ENCODE data around the gene F13B.
"Not testable (repeated sequence)": the region's sequence is repeated elsewhere in the genome, so short reads cannot be mapped to it uniquely, and the experiment has no call there.

Gene F13B

DNA sequence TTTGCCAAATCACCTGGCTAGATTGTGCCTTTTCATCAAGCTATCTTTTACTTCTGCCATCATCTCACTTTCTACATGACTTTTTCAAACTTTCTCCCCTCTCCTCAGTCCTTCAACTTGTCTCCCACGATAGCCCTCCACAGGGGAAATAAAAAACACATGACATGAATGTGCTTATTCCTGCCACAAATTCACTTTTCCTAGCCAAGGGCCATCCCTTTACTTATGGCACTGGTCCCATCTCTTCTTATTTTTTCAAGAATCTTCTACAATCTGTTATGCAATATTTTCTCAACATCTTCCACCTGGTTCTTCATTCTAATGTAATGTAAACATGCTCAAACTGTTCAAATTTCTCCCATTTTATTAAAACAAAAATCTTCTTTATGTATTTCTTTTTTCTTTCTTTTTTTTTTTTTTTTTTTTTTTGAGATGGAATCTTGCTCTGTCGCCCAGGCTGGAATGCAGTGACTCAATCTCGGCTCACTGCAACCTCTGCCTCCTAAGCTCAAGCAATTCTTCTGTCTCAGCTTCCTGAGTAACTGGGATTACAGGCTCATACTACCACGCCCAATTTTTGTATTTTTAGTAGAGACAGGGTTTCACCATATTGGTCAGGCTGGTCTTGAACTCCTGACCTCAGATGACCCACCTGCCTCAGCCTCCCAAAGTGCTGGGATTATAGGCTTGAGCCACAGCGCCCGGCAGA, 32.3 kb downstream of the F13B start:
- not testable (repeated sequence) for H3K9me3 ChIP-seq (ENCODE audit: low read length); H3K36me3 ChIP-seq (ENCODE audit: insufficient read depth, low read length); H3K4me3 ChIP-seq (ENCODE audit: low read length); H3K27me3 ChIP-seq (ENCODE audit: insufficient read depth, low read length); H2AFZ ChIP-seq (ENCODE audit: low read depth, low read length); H3K4me1 ChIP-seq (ENCODE audit: insufficient read depth, low read length)

DNA sequence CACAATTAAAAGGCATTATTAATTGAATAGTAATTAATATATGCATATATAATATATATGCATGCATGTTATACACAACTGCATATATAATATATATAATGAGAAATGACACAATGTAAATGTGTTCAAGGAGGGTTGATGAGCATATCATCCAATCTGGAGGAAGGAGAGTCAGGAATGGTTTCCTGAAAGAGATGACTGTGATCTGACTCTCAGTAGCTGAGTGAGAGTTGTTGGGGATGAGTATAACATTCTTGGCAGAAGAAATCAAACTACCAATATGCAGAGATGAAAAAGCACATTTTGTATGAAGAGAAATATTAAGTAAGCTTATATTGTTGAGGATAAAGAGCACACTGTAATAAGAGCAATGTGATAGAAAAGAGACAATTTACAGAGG, 37.3 kb downstream of the F13B start:
- no peaks in the 10 kb centered on the region for H3K36me3 ChIP-seq (ENCODE audit: insufficient read depth, low read length)
- H3K27me3 ChIP-seq (ENCODE audit: insufficient read depth, low read length), result no peaks in the 10 kb centered on the region
- no peaks in the 10 kb centered on the region for H3K4me1 ChIP-seq (ENCODE audit: insufficient read depth, low read length)
- no peak overlapping the region for H3K4me3 ChIP-seq (ENCODE audit: low read length)
- no peaks in the 10 kb centered on the region for H3K9me3 ChIP-seq (ENCODE audit: low read length)
- no peak overlapping the region for H2AFZ ChIP-seq (ENCODE audit: low read depth, low read length)

DNA sequence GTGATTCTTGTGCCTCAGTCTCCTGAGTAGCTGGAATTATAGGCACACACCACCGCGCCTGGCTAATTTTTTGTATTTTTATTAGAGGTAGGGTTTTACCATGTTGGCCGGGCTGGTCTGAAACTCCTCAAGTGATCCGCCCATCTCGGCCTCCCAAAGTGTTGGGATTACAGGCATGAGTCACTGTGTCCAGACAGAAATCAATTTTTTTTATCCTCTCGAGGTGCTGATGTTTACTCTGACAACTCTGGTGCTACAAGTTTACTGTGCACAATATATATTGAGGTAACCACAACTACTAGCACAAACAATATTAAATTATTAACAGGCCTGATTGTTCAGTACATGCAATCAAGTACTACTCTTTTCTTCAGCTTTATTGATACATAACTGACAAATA, 39.7 kb downstream of the F13B start:
- Histone ChIP-seq H3K4me3 (ENCODE audit: low read length) (no peak overlapping the region), H3K4me1 (ENCODE audit: insufficient read depth, low read length) (no peaks in the 10 kb centered on the region), H2AFZ (ENCODE audit: low read depth, low read length) (no peak overlapping the region), H3K27me3 (ENCODE audit: insufficient read depth, low read length) (no peaks in the 10 kb centered on the region), H3K9me3 (ENCODE audit: low read length) (no peaks in the 10 kb centered on the region), H3K36me3 (ENCODE audit: insufficient read depth, low read length) (no peaks in the 10 kb centered on the region)

DNA sequence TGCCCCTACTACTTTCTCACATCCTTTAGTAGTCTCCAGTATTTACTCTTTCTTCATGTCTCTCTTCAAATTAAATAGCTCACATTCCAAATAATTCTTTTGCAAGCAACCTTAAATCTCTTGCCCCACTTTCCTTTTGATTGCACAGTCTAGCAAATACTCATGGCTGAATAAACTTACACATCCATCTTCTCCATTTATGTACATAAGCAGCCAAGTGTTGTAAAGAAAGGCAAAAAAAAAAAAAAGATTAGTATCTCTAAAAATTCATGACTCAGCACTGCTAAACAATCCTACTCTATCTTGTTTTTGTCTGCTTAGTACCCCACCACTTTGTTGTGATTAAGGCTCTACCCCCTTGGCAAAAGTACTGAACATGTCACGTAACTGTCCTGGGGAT, 42.6 kb downstream of the F13B start:
- Histone ChIP-seq H3K4me3 (ENCODE audit: low read length) (no peak overlapping the region), H3K9me3 (ENCODE audit: low read length) (no peaks in the 10 kb centered on the region), H3K36me3 (ENCODE audit: insufficient read depth, low read length) (no peaks in the 10 kb centered on the region), H3K4me1 (ENCODE audit: insufficient read depth, low read length) (no peaks in the 10 kb centered on the region), H3K27me3 (ENCODE audit: insufficient read depth, low read length) (no peaks in the 10 kb centered on the region), H2AFZ (ENCODE audit: low read depth, low read length) (no peak overlapping the region)

DNA sequence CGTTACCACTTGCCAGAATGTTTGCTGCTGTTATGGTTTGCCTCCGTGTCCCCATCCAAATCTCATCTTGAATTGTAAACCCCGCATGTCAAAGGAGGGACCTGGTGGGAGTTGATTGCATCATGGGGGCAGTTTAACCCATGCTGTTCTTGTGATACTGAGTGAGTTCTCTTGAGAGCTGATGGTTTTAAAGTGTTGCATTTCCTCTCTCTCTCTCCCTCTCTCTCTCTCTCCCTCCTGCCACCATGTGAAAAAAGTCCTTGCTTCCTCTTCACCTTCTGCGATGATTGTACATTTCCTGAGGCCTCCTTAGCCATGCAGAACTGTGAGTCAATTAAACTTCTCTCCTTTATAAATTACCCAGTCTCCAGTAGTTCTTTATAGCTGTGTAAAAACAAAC, 45.3 kb downstream of the F13B start:
- no peak overlapping the region for H2AFZ ChIP-seq (ENCODE audit: low read depth, low read length)
- no peak overlapping the region for H3K4me3 ChIP-seq (ENCODE audit: low read length)
- no peaks in the 10 kb centered on the region for H3K36me3 ChIP-seq (ENCODE audit: insufficient read depth, low read length)
- no peaks in the 10 kb centered on the region for H3K9me3 ChIP-seq (ENCODE audit: low read length)
- H3K4me1 ChIP-seq (ENCODE audit: insufficient read depth, low read length), result no peaks in the 10 kb centered on the region
- no peaks in the 10 kb centered on the region for H3K27me3 ChIP-seq (ENCODE audit: insufficient read depth, low read length)

DNA sequence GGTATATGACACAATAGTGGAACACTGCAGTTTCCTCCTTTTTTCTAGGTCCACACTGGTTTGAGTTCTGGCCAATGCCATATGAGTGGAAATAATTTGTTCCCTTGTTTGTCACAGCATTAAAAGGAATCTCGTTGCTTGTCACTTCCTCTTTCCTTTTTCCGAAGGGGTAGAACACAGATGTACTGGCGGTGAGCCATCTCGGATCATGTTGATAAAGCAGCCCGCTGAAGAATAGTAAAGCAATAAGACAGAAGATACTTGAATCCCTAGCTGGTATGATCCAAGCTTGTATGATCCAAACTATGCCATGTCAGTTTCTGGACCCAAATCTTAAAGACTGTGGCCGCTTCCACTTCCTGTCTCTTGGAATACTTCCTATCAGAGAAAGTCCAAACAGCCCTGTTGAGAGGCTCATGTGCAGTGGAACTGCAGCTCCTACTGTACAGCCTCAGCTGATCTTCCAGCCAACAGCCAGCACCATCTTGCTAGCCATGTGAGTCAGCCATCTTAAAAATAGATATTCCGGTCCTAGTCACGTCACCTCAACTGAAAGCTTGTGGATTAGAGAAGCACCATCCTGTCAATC, 49.4 kb downstream of the F13B start:
- no peaks in the 10 kb centered on the region for H3K36me3 ChIP-seq (ENCODE audit: insufficient read depth, low read length)
- no peaks in the 10 kb centered on the region for H3K9me3 ChIP-seq (ENCODE audit: low read length)
- no peak overlapping the region for H2AFZ ChIP-seq (ENCODE audit: low read depth, low read length)
- H3K4me3 ChIP-seq (ENCODE audit: low read length), result no peak overlapping the region
- H3K4me1 ChIP-seq (ENCODE audit: insufficient read depth, low read length), result no peaks in the 10 kb centered on the region
- no peaks in the 10 kb centered on the region for H3K27me3 ChIP-seq (ENCODE audit: insufficient read depth, low read length)

DNA sequence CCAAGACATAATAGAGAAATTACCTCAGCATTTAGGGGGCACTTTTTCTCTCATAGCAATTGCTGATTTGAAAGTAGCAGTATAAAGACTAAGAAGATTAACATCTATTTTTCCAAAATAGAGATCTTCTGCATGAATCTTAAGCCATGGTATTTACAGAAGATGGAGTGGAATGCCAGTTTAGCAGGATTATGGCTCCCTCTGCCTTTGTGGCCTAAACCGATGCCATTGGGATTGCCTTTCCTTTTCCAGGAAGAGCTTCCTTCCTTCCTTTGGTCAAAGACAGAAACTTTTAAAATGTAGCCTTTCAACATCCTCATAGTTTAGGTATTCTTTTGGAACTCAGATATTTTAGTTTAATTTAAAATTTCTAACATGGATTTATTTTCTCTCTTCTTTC, 50.3 kb downstream of the F13B start:
- Histone ChIP-seq H3K36me3 (ENCODE audit: insufficient read depth, low read length) (no peaks in the 10 kb centered on the region), H3K9me3 (ENCODE audit: low read length) (no peaks in the 10 kb centered on the region), H3K4me1 (ENCODE audit: insufficient read depth, low read length) (no peaks in the 10 kb centered on the region), H3K27me3 (ENCODE audit: insufficient read depth, low read length) (no peaks in the 10 kb centered on the region), H3K4me3 (ENCODE audit: low read length) (no peak overlapping the region), H2AFZ (ENCODE audit: low read depth, low read length) (no peak overlapping the region)

DNA sequence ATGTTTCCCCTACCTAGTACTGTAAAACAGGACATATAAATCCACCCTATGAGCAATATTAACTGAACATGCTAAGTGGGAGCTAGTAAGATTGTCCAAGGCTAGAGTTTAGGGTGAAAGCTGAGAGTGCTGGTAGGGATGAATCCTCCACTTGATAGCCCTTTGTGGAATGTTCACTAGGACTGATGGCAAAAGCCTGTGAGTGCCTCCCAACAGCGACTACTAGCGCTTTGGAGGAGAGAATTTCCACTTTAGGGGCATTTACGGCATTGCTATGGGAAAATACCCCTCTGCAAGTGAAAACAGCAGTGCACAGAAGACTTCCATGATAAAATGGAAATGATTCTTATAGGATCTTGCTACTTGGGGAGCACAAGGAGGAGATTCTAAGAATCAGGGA, 53.8 kb downstream of the F13B start:
- Histone ChIP-seq H3K9me3 (ENCODE audit: low read length) (no peaks in the 10 kb centered on the region), H3K4me3 (ENCODE audit: low read length) (no peak overlapping the region), H3K36me3 (ENCODE audit: insufficient read depth, low read length) (no peaks in the 10 kb centered on the region), H2AFZ (ENCODE audit: low read depth, low read length) (no peak overlapping the region), H3K4me1 (ENCODE audit: insufficient read depth, low read length) (no peaks in the 10 kb centered on the region), H3K27me3 (ENCODE audit: insufficient read depth, low read length) (no peaks in the 10 kb centered on the region)

DNA sequence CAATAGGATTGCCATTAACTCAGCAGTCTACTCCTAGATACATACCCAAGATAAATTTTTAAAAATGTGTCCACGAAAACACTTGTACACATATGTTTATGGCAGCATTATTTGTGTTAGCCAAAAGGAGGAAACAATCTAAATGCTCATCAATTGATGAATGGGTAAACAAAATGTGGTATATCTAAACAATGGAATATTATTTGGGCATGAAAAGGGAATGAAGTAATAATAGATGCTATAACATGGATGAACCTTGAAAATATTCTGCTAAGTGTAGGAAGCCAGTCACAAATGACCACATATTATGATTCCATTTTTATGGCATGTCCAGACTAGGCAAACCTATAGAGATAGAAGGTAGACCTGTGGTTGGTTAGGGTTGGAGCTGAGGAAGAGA, 55.4 kb downstream of the F13B start:
- no peak overlapping the region for H3K4me3 ChIP-seq (ENCODE audit: low read length)
- H3K4me1 ChIP-seq (ENCODE audit: insufficient read depth, low read length), result no peaks in the 10 kb centered on the region

DNA sequence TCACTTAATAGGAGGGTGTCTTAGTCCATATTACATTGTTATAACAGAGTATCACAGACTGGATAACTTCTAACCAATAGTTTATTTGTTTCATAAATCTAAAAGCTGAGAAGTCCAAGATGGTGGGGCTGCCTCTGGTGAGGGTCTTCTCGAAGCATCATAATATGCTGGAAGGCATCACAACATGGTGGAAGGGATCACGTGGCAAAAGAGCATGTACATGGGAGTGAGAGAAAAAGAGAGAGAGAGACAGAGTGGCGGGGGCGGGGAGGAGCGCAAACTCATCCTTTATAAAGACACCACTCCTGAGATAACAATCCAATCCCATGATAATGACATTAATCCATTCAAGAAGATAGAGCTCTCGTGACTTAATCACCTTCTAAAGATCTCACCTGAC, 58.2 kb downstream of the F13B start:
- no peak overlapping the region for H2AFZ ChIP-seq (ENCODE audit: low read depth, low read length)
- H3K27me3 ChIP-seq (ENCODE audit: insufficient read depth, low read length), result no peaks in the 10 kb centered on the region
- H3K4me3 ChIP-seq (ENCODE audit: low read length), result no peak overlapping the region
- H3K9me3 ChIP-seq (ENCODE audit: low read length), result no peaks in the 10 kb centered on the region
- H3K36me3 ChIP-seq (ENCODE audit: insufficient read depth, low read length), result no peaks in the 10 kb centered on the region
- no peaks in the 10 kb centered on the region for H3K4me1 ChIP-seq (ENCODE audit: insufficient read depth, low read length)

More for the DNA sequence above, 55.4 kb downstream of the F13B start:
- Histone ChIP-seq H3K36me3 (ENCODE audit: insufficient read depth, low read length) (no peaks in the 10 kb centered on the region), H2AFZ (ENCODE audit: low read depth, low read length) (no peak overlapping the region), H3K27me3 (ENCODE audit: insufficient read depth, low read length) (no peaks in the 10 kb centered on the region), H3K9me3 (ENCODE audit: low read length) (no peaks in the 10 kb centered on the region)

DNA sequence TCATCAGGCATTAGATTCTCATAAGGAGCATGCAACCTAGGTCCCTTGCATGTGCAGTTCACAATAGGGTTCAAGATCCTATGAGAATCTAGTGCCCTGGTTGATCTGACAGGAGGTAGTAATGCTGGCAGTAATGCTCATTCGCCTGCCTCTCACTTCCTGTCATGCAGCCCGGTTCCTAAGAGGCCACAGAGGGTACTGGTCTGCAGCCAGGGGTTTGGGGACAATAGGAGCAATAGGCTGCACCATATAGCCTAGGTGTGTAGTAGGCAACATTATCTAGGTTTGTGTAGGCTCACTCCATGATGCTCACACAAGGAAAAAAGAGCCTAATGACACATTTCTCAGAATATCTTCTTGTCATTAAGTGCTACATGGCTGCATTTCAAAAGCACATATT, 63.9 kb downstream of the F13B start:
- Histone ChIP-seq H3K4me3 (ENCODE audit: low read length) (no peak overlapping the region), H3K27me3 (ENCODE audit: insufficient read depth, low read length) (no peaks in the 10 kb centered on the region), H2AFZ (ENCODE audit: low read depth, low read length) (no peak overlapping the region), H3K9me3 (ENCODE audit: low read length) (no peaks in the 10 kb centered on the region), H3K36me3 (ENCODE audit: insufficient read depth, low read length) (no peaks in the 10 kb centered on the region), H3K4me1 (ENCODE audit: insufficient read depth, low read length) (no peaks in the 10 kb centered on the region)

DNA sequence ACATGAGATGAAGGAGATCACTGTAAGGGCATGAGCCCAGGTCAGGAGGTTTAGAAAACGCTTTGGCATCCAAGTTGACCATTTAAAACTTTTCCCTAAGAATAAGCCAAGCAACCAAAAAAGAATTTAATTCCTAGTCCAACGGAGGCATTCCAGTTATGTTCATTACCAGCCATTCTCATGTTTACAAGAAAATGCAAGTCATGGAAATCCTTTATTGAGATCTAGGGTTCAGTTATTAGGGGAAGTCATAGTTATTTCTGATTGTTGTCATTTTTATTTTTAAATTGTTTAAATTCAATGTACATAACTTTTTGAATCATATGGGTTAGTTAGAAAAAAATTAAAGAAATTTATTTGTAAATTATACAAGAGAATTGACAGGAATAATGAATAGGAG, 65.2 kb downstream of the F13B start:
- Histone ChIP-seq H3K36me3 (ENCODE audit: insufficient read depth, low read length) (no peaks in the 10 kb centered on the region), H3K4me1 (ENCODE audit: insufficient read depth, low read length) (no peaks in the 10 kb centered on the region), H3K27me3 (ENCODE audit: insufficient read depth, low read length) (no peaks in the 10 kb centered on the region), H3K4me3 (ENCODE audit: low read length) (no peak overlapping the region), H2AFZ (ENCODE audit: low read depth, low read length) (no peak overlapping the region), H3K9me3 (ENCODE audit: low read length) (no peaks in the 10 kb centered on the region)

DNA sequence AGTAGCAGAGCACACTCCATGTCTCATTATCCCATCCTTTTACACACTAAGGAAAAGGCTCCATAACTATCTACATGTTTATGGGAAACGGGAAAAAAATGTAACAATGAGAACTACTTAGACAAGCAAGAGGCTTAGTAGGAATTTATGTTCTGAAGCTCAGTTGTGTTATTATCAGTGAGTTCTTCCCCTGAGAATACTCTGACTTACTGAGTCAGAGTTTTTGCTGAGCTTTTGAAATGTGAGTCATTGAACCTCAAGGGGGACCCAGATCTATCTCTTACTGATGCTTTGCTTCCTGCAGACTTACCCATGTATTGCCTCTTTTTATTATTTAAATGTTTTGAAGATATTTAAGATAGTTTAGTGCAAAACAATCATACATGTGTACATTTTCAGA, 69.6 kb downstream of the F13B start:
- no peaks in the 10 kb centered on the region for H3K27me3 ChIP-seq (ENCODE audit: insufficient read depth, low read length)
- H3K36me3 ChIP-seq (ENCODE audit: insufficient read depth, low read length), result no peaks in the 10 kb centered on the region
- H2AFZ ChIP-seq (ENCODE audit: low read depth, low read length), result no peak overlapping the region
- H3K4me1 ChIP-seq (ENCODE audit: insufficient read depth, low read length), result no peaks in the 10 kb centered on the region
- H3K4me3 ChIP-seq (ENCODE audit: low read length), result no peak overlapping the region
- no peaks in the 10 kb centered on the region for H3K9me3 ChIP-seq (ENCODE audit: low read length)

DNA sequence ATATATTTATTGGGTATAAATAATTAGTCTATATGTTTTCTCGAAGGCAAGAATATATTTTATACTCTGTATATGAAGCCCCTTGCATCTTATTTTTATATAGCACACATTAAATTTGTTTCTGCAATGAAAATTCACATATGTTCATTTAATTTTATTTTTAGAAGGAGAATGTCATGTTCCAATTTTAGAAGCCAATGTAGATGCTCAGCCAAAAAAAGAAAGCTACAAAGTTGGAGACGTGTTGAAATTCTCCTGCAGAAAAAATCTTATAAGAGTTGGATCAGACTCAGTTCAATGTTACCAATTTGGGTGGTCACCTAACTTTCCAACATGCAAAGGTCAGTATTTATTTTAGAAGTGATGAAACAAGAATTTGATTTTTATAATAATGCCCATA, 73.1 kb downstream of the F13B start:
- Histone ChIP-seq H3K4me1 (ENCODE audit: insufficient read depth, low read length) (peaks cover 4% of the 10 kb centered on the region), H2AFZ (ENCODE audit: low read depth, low read length) (no peak overlapping the region)

More for the DNA sequence above, 73.1 kb downstream of the F13B start:
- no peaks in the 10 kb centered on the region for H3K27me3 ChIP-seq (ENCODE audit: insufficient read depth, low read length)
- H3K9me3 ChIP-seq (ENCODE audit: low read length), result no peaks in the 10 kb centered on the region
- H3K4me3 ChIP-seq (ENCODE audit: low read length), result no peak overlapping the region
- no peaks in the 10 kb centered on the region for H3K36me3 ChIP-seq (ENCODE audit: insufficient read depth, low read length)
